Fibroblast of villous mesenchyme (primary cell): Measurements from ENCODE around the gene BCL2L1. TPM values are rescaled to one million over a fixed set of nuclear protein-coding genes. Genes with fewer than 3 reads are reported as not detected.

ENCODE experiments used
- DNase-seq: peaks from one replicate; pipeline ENCODE4 v3.0.0-alpha.2; 2010; ENCODE audit warnings: low read depth
- H3K4me3 ChIP-seq: 2 replicates; pipeline ENCODE4 v1.5.1; 2011; ENCODE audit warnings: low read depth, mild to moderate bottlenecking, low read length
- CTCF ChIP-seq: IDR thresholded peaks from 2 replicates; pipeline ENCODE4 v1.5.1; 2012; ENCODE audit warnings: low read depth, mild to moderate bottlenecking, low read length; ENCODE audit not compliant: insufficient read depth
- total RNA-seq: library from RNA; depleted of rRNA; stranded (reverse); fragments of >200 nt; gene quantifications from 2 replicates; pipeline ENCODE4 v1.2.3, GENCODE V29; 2012

Gene BCL2L1
- total RNA-seq, 1 donor, result 113 TPM

- H3K4me3 ChIP-seq, result no peak overlapping the region
- no peak for DNase-seq
- TF ChIP-seq CTCF, result no peak
Observed at GRCh38 chr20:31676609-31676989, 46.1 kb downstream of the BCL2L1 start.

- no peak overlapping the region for H3K4me3 ChIP-seq
- TF ChIP-seq CTCF, result no peak
- peak; percentile 93 for DNase-seq
Observed at GRCh38 chr20:31675828-31676608, 46.6 kb downstream of the BCL2L1 start.

- H3K4me3 ChIP-seq, result no peak overlapping the region
- peak; percentile 90 for DNase-seq
- no peak for TF ChIP-seq CTCF
Observed at GRCh38 chr20:31674895-31675827, 47.5 kb downstream of the BCL2L1 start.

- no peak overlapping the region for H3K4me3 ChIP-seq
- DNase-seq, result no peak
- TF ChIP-seq CTCF, result no peak
Observed at GRCh38 chr20:31673943-31674463, 48.7 kb downstream of the BCL2L1 start.

GRCh38 chr20:31673435-31673834 lies 49.2 kb downstream of the BCL2L1 start:
- H3K4me3 ChIP-seq, result no peak overlapping the region
- no peak for TF ChIP-seq CTCF
- no peak for DNase-seq

- no peak for DNase-seq
- no peak overlapping the region for H3K4me3 ChIP-seq
- TF ChIP-seq CTCF, result no peak
Observed at GRCh38 chr20:31671324-31671723, 51.3 kb downstream of the BCL2L1 start.
